ENCODE measurements around the gene ABCC4.

The ABCC4 gene

GRCh38 chr13:95117092-95117491 lies 184.2 kb downstream of the ABCC4 start:
- no peak overlapping the region for H3K4me3 ChIP-seq (ENCODE audit: low read depth, low read length)
- in situ Hi-C loops (cut with HindIII; ENCODE audit: low sequenced_read_pairs): no loop called here
- TF ChIP-seq, protein P1, sequence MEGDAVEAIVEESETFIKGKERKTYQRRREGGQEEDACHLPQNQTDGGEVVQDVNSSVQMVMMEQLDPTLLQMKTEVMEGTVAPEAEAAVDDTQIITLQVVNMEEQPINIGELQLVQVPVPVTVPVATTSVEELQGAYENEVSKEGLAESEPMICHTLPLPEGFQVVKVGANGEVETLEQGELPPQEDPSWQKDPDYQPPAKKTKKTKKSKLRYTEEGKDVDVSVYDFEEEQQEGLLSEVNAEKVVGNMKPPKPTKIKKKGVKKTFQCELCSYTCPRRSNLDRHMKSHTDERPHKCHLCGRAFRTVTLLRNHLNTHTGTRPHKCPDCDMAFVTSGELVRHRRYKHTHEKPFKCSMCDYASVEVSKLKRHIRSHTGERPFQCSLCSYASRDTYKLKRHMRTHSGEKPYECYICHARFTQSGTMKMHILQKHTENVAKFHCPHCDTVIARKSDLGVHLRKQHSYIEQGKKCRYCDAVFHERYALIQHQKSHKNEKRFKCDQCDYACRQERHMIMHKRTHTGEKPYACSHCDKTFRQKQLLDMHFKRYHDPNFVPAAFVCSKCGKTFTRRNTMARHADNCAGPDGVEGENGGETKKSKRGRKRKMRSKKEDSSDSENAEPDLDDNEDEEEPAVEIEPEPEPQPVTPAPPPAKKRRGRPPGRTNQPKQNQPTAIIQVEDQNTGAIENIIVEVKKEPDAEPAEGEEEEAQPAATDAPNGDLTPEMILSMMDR (IDR thresholded peaks at IDR 0.05; ENCODE audit: low read depth, low read length, missing control alignments): no peak
- no peak for DNase-seq (ENCODE audit: low read depth)

DNA sequence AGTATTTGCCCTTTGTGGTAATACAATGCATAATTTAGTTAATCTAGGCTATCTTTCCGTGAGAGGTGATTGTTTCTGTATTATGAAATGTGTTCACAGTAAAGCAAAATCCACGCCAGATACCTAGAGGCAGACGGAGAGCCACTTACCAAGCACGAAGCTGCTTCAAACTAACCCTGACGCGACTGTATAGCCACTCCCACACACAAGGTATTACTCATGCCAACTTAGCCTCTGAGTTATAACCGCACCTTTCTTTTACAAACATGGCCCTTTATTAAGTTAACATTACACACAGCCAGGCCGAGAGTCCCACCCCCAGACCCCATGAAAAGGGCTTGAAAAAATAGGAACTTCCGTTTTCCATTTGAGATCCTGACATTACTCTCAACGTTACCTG lies 185.7 kb downstream of the ABCC4 start:
- TF ChIP-seq, protein P1 (IDR thresholded peaks at IDR 0.05; ENCODE audit: low read depth, low read length, missing control alignments): no peak
- in situ Hi-C loops (cut with HindIII; ENCODE audit: low sequenced_read_pairs): no loop called here
- no peak overlapping the region for H3K4me3 ChIP-seq (ENCODE audit: low read depth, low read length)
- no peak for DNase-seq (ENCODE audit: low read depth)

GRCh38 chr13:95113601-95114000 lies 187.7 kb downstream of the ABCC4 start:
- in situ Hi-C loops (cut with HindIII; ENCODE audit: low sequenced_read_pairs): no loop called here
- TF ChIP-seq, protein P1 (IDR thresholded peaks at IDR 0.05; ENCODE audit: low read depth, low read length, missing control alignments): no peak
- DNase-seq (ENCODE audit: low read depth): no peak
- H3K4me3 ChIP-seq (ENCODE audit: low read depth, low read length): no peak overlapping the region

DNA sequence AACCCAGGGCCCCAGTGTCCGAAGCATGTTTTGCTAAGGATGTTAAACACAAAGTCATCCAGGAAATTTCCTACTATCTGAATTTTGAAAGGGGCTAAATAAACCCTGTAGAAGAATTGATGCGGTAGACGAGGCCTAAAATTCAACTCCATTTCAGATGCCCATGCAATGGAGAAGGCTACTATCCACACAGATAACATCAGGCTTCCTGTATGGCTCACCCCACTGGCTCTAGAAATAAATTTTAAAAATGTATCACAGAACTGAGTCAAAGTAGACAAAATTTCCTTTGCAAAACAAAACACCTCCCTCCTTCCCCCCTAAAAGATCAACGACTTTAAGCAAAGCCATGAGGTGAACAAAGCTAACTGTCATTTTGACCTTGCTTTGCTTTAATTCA lies 188.4 kb downstream of the ABCC4 start:
- no peak overlapping the region for H3K4me3 ChIP-seq (ENCODE audit: low read depth, low read length)
- in situ Hi-C loops (cut with HindIII; ENCODE audit: low sequenced_read_pairs): no loop called here
- TF ChIP-seq, protein P1 (IDR thresholded peaks at IDR 0.05; ENCODE audit: low read depth, low read length, missing control alignments): no peak
- no peak for DNase-seq (ENCODE audit: low read depth)

- TF ChIP-seq, protein P1 (IDR thresholded peaks at IDR 0.05; ENCODE audit: low read depth, low read length, missing control alignments): no peak
- H3K4me3 ChIP-seq (ENCODE audit: low read depth, low read length): no peak overlapping the region
- in situ Hi-C loops (cut with HindIII; ENCODE audit: low sequenced_read_pairs): no loop called here
- no peak for DNase-seq (ENCODE audit: low read depth)
Measured at GRCh38 chr13:95111608-95112007, 189.6 kb downstream of the ABCC4 start.

GRCh38 chr13:95106562-95106961 lies 194.7 kb downstream of the ABCC4 start:
- H3K4me3 ChIP-seq (ENCODE audit: low read depth, low read length): no peak overlapping the region
- in situ Hi-C loops (cut with HindIII; ENCODE audit: low sequenced_read_pairs): no loop called here
- TF ChIP-seq, protein P1 (IDR thresholded peaks at IDR 0.05; ENCODE audit: low read depth, low read length, missing control alignments): no peak
- no peak for DNase-seq (ENCODE audit: low read depth)
